Omental fat pad (tissue), 4 donors: ENCODE data around the gene TMEM150A. TPM values are rescaled to one million over a fixed set of nuclear protein-coding genes. Genes with fewer than 3 reads are reported as not detected.

Source experiments
- ATAC-seq: fragments of 150-250 bp; one replicate; pipeline ENCODE4 v1.9.1; 2016; ENCODE audit warnings: mild to moderate bottlenecking, moderate library complexity; ENCODE audit not compliant: low FRiP score
- DNase-seq: peaks from one replicate; pipeline ENCODE4 v3.0.0-alpha.2; 2019; ENCODE audit warnings: low spot score
- total RNA-seq, 4 donors: library from RNA; depleted of rRNA; stranded (reverse); fragments of >200 nt; gene quantifications; one replicate each; pipeline ENCODE4 v1.1.0, GENCODE V29; 2016
- TF ChIP-seq, protein P1 (sequence below), 3 donors: fragments of 450-650 bp; IDR thresholded peaks; one replicate each; pipeline ENCODE4 v1.5.1; 2016 to 2017; ENCODE audit warnings: antibody characterized with exemption in 3 of 3, mild to moderate bottlenecking in 3 of 3, moderate library complexity in 2 of 3

TMEM150A gene
- total RNA-seq, 4 donors from 2014 or later: 20.1 to 38.7 (median 25.5) TPM

- ATAC-seq (peak; percentile 42), DNase-seq (no peak)
- TF ChIP-seq, protein P1, sequence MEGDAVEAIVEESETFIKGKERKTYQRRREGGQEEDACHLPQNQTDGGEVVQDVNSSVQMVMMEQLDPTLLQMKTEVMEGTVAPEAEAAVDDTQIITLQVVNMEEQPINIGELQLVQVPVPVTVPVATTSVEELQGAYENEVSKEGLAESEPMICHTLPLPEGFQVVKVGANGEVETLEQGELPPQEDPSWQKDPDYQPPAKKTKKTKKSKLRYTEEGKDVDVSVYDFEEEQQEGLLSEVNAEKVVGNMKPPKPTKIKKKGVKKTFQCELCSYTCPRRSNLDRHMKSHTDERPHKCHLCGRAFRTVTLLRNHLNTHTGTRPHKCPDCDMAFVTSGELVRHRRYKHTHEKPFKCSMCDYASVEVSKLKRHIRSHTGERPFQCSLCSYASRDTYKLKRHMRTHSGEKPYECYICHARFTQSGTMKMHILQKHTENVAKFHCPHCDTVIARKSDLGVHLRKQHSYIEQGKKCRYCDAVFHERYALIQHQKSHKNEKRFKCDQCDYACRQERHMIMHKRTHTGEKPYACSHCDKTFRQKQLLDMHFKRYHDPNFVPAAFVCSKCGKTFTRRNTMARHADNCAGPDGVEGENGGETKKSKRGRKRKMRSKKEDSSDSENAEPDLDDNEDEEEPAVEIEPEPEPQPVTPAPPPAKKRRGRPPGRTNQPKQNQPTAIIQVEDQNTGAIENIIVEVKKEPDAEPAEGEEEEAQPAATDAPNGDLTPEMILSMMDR (IDR thresholded peaks at IDR 0.05): no peak
Observed at GRCh38 chr2:85584857-85585780, 17.4 kb downstream of the TMEM150A start.

GRCh38 chr2:85584354-85584856 lies 18.1 kb downstream of the TMEM150A start, which contains the start of gene VAMP5:
TSS of gene VAMP5 (plus strand) at chr2:85584431. CDS start at chr2:85584491, 60 bp downstream.
- DNase-seq (no peak), ATAC-seq (peak; percentile 52)
- TF ChIP-seq, protein P1 (IDR thresholded peaks at IDR 0.05): no peak

GRCh38 chr2:85583667-85584353 lies 18.7 kb downstream of the TMEM150A start:
- ATAC-seq (no peak), DNase-seq (no peak)
- TF ChIP-seq, protein P1 (IDR thresholded peaks at IDR 0.05): no peak

DNA sequence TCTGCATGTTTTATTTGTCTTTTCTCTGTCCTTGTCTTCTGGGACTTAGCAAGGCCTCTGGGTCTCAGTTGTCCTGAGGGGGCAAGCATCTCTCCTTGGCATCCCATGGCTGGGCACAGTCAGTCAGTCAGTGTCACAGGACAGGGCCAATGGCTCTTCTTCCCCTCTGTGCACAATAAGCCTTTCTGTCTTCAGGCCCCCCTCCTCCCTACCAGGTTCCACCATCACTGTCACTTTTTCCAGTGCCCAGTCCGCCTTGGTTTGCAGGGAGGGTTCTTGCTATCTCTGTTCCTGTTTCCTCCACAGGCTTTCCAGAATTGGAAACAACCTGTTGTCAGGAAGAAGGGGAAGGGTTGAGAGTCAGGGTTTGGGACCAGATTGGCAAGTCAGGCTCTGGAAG lies 20.0 kb downstream of the TMEM150A start:
- TF ChIP-seq, protein P1 (IDR thresholded peaks at IDR 0.05): no peak
- no peak for ATAC-seq

DNA sequence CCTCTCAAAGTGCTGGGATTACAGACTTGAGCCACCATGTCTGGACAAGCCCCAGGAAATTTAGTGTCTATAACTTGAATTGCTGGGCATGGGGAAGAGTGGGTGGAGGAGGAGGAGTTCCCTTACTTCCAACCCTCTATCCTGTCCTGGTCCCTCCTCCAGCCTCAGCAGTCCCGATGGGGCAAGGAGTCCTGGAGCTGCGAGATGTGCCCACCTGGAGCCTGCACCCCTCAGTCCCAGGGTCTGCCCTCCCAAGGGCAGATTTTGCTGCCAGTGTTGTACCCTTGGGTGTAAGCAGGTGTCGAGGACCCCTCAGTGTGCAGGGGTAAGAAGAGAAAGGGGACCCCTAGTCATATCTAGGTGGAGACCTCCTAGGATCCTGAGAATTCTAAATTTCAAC lies 22.3 kb downstream of the TMEM150A start:
- ATAC-seq (no peak), DNase-seq (no peak)
- TF ChIP-seq, protein P1 (IDR thresholded peaks at IDR 0.05): no peak

More for the DNA sequence above, 20.0 kb downstream of the TMEM150A start:
- no peak for DNase-seq

DNA sequence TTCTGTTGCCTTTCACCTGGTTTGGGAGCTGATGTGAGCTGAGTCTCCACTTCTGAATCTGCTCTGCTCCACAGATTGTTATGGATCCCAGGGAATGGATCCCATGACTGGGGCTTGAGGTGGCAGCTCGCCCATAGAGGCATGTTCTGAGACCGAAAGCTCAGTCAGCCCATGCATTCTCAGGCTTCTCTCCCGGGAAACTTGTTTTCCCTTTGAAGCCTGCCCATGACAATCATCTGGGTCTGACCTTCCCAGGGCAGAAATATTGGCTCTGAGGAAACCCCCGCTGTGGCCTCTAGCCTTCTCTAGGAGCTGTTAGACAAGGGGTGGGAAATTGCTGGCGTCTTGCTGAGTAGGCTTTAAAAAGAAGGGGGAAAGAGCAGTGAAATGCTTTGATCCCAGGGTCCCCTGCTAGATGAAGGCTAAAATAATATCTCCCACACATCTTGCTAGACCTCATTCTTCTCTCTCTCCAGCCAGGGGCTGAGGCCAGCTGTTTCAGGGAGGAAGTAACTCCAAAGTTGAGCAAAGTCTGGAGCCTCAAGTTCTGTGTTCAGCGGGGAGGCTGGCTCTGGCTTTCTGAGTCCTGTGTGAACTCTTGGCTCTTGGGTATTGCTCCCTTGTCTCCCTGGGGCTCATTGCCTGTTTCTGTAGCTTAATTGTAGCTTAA lies 23.1 kb downstream of the TMEM150A start:
- ATAC-seq: no peak
- no peak for DNase-seq
- TF ChIP-seq, protein P1 (IDR thresholded peaks at IDR 0.05): no peak
